ENCODE data around the gene TTC13. TPM values are rescaled to one million over a fixed set of nuclear protein-coding genes. Genes with fewer than 3 reads are reported as not detected.

Gene TTC13
- total and polyA plus RNA-seq, 2 of the 4 experiments (the other 2 are of a cell fraction): 6.1 to 9.1 TPM

GRCh38 chr1:230948903-230949302 lies 29.8 kb downstream of the TTC13 start:
- Histone ChIP-seq H3K27ac (ENCODE audit: insufficient read depth, low read length) (no peak overlapping the region), H3K9ac (ENCODE audit: low read depth, low read length) (no peak overlapping the region), H3K27me3 (ENCODE audit: control insufficient read depth, insufficient read depth, low read length) (no peaks in the 10 kb centered on the region), H4K8ac (ENCODE audit: low read depth in 2 of 2, low read length in 2 of 2) (no peak overlapping the region), H4K20me1 (ENCODE audit: insufficient read depth, low read length) (no peaks in the 10 kb centered on the region), H3K18ac (ENCODE audit: low read depth, low read length) (no peak overlapping the region), H2AK9ac (replicated peaks; ENCODE audit: low read depth, low read length, poor library complexity) (no peak overlapping the region), H3K23ac (ENCODE audit: low read depth, low read length) (no peak overlapping the region), H3K9me3 (ENCODE audit: control insufficient read depth, insufficient read depth, low read length) (no peaks in the 10 kb centered on the region), H3K4me1 (ENCODE audit: control insufficient read depth, insufficient read depth, low read length) (no peaks in the 10 kb centered on the region), H4K91ac (ENCODE audit: insufficient read depth, low read depth, low read length) (no peak overlapping the region), H2BK15ac (ENCODE audit: low read depth, low read length) (no peak overlapping the region), H3K4me3 (ENCODE audit: insufficient read depth, low read depth, low read length) (no peak overlapping the region), H3K14ac (replicated peaks; ENCODE audit: low read depth, low read length) (no peak overlapping the region), H3K9me1 (ENCODE audit: insufficient read depth, low read length) (0 out of 2 replicates have a peak, but pooled peaks cover 3% of the 10 kb centered on the region), H3K56ac (ENCODE audit: extremely low read depth, insufficient read depth, low read length) (no peak overlapping the region), H2AK5ac (ENCODE audit: low read depth, low read length) (no peak overlapping the region), H2BK5ac (ENCODE audit: low read depth, low read length, poor library complexity, severe bottlenecking) (no peak overlapping the region), H2BK20ac (ENCODE audit: low read depth, low read length) (no peak overlapping the region), H2AFZ (replicated peaks; ENCODE audit: low read length, poor library complexity) (no peak overlapping the region), H3K4me2 (ENCODE audit: low read depth, low read length) (no peak overlapping the region), H3K79me1 (ENCODE audit: low read depth in 1 of 2, low read length in 2 of 2) (no peaks in the 10 kb centered on the region), H3K36me3 (ENCODE audit: control insufficient read depth, insufficient read depth, low read length) (0 out of 2 replicates have a peak, but pooled peaks cover 2% of the 10 kb centered on the region), H2BK120ac (ENCODE audit: low read depth, low read length) (no peak overlapping the region), H3K4ac (ENCODE audit: low read depth, low read length) (no peak overlapping the region), H4K5ac (ENCODE audit: low read depth, low read length) (no peak overlapping the region)
- ChIA-PET POLR2A (ENCODE audit: unreplicated experiment) (no interaction called here), CTCF (no interaction called here)
- in situ Hi-C loops (cut with MboI; ENCODE audit: low sequenced_read_pairs): no loop called here
- ATAC-seq (ENCODE audit: low read depth): no peak
- dilution Hi-C loops (cut with HindIII; ENCODE audit: low sequenced_read_pairs, unreplicated experiment): no loop called here
- TF ChIP-seq CTCF (conservative IDR thresholded peaks at IDR 0.05; ENCODE audit: low read depth, low read length) (no peak), CHD1 (IDR thresholded peaks at IDR 0.05; ENCODE audit: low read depth, low read length) (no peak), FOS (IDR thresholded peaks at IDR 0.05; ENCODE audit: low read depth, low read length) (no peak), RCOR1 (IDR thresholded peaks at IDR 0.05; ENCODE audit: insufficient replicate concordance, low read length) (no peak), BHLHE40 (IDR thresholded peaks at IDR 0.05; ENCODE audit: low read depth, low read length) (no peak), CEBPB (IDR thresholded peaks at IDR 0.05; ENCODE audit: low read depth, low read length) (no peak), RAD21 (IDR thresholded peaks at IDR 0.05; ENCODE audit: low read length) (no peak), MAZ (IDR thresholded peaks at IDR 0.05; ENCODE audit: borderline replicate concordance, low read depth, low read length) (no peak), USF2 (IDR thresholded peaks at IDR 0.05; ENCODE audit: low read depth, low read length) (no peak), MXI1 (IDR thresholded peaks at IDR 0.05; ENCODE audit: borderline replicate concordance, low read depth, low read length) (no peak), ELK1 (IDR thresholded peaks at IDR 0.05; ENCODE audit: borderline replicate concordance, low read depth, low read length) (no peak), MAFK (IDR thresholded peaks at IDR 0.05; ENCODE audit: low read depth, low read length) (no peak), NFE2L2 (IDR thresholded peaks at IDR 0.05; ENCODE audit: low read depth, low read length) (no peak)
- no peak for DNase-seq
- BruUV-seq (replicated peaks): no TSS peak
- intact Hi-C loops (cut with micrococcal nuclease): no loop called here
- 67% methylated on average over 2 of the region's 3 CpGs; no CpG with 5 or more reads in 1 of the 2 experiments for WGBS, 2 experiments (ENCODE audit: extremely low coverage in 2 of 2, insufficient read length in 1 of 2)
